HG03025 (cell line): ENCODE data around the gene SPATS1.
"Not testable (repeated sequence)": the region's sequence is repeated elsewhere in the genome, so short reads cannot be mapped to it uniquely, and the experiment has no call there.

ENCODE experiments used
- ATAC-seq: cut with Tn5 transposase; IDR thresholded peaks from one replicate; pipeline ENCODE4 v1.9.1; 2021; ENCODE audit warnings: mild to moderate bottlenecking, moderate library complexity; ENCODE audit not compliant: unreplicated experiment, low FRiP score

SPATS1 gene

GRCh38 chr6:44339763-44340625, 2.5 kb upstream of the SPATS1 start:
- no peak for ATAC-seq

- no peak for ATAC-seq
Measured at GRCh38 chr6:44341095-44341890, 1.2 kb upstream of the SPATS1 start.

GRCh38 chr6:44342052-44342451, 398 bp upstream of the SPATS1 start:
- no peak for ATAC-seq

- ATAC-seq = not testable (repeated sequence)
Measured at GRCh38 chr6:44346818-44347217, 4.4 kb downstream of the SPATS1 start.

GRCh38 chr6:44349904-44350649, 7.6 kb downstream of the SPATS1 start:
- ATAC-seq = no peak

GRCh38 chr6:44350650-44350994, 8.2 kb downstream of the SPATS1 start:
- ATAC-seq = not testable (repeated sequence)

GRCh38 chr6:44352259-44352658, 9.8 kb downstream of the SPATS1 start:
- no peak for ATAC-seq

- ATAC-seq = no peak
Measured at GRCh38 chr6:44353336-44353735, 10.9 kb downstream of the SPATS1 start.

- no peak for ATAC-seq
Measured at GRCh38 chr6:44355640-44356039, 13.2 kb downstream of the SPATS1 start.

- no peak for ATAC-seq
Measured at GRCh38 chr6:44356487-44356886, 14.0 kb downstream of the SPATS1 start.

GRCh38 chr6:44359973-44360372, 17.5 kb downstream of the SPATS1 start:
- no peak for ATAC-seq

- ATAC-seq = no peak
Measured at GRCh38 chr6:44361947-44362346, 19.5 kb downstream of the SPATS1 start.

GRCh38 chr6:44363377-44363926, 21.0 kb downstream of the SPATS1 start:
- no peak for ATAC-seq

- ATAC-seq = no peak
Measured at GRCh38 chr6:44366781-44367180, 24.3 kb downstream of the SPATS1 start.

GRCh38 chr6:44367681-44368080, 25.2 kb downstream of the SPATS1 start:
- no peak for ATAC-seq

- no peak for ATAC-seq
Measured at GRCh38 chr6:44373051-44373450, 30.6 kb downstream of the SPATS1 start.

GRCh38 chr6:44373787-44374186, 31.3 kb downstream of the SPATS1 start:
- ATAC-seq = no peak

- no peak for ATAC-seq
Measured at GRCh38 chr6:44375071-44375470, 32.6 kb downstream of the SPATS1 start.

GRCh38 chr6:44377484-44377883, 35.0 kb downstream of the SPATS1 start:
- ATAC-seq = no peak

GRCh38 chr6:44377971-44378370, 35.5 kb downstream of the SPATS1 start:
- no peak for ATAC-seq

- ATAC-seq = no peak
Measured at GRCh38 chr6:44381739-44382138, 39.3 kb downstream of the SPATS1 start.
